ENCODE data around the gene ASNSD1. TPM values are rescaled to one million over a fixed set of nuclear protein-coding genes. Genes with fewer than 3 reads are reported as not detected.
A peak's percentile ranks its signal among the peaks of the same experiment; 100 is the strongest.
"Not testable (repeated sequence)": the region's sequence is repeated elsewhere in the genome, so short reads cannot be mapped to it uniquely, and the experiment has no call there.

ASNSD1 gene
- total RNA-seq, 1 experiment from 2014 or later: 49.5 TPM

- no peaks in the 10 kb centered on the region for H3K9me3 ChIP-seq
- no peak for DNase-seq
- no peaks in the 10 kb centered on the region for H3K27me3 ChIP-seq
- H3K4me3 ChIP-seq: no peak overlapping the region
- no peaks in the 10 kb centered on the region for H3K36me3 ChIP-seq
These were observed 22.8 kb upstream of the ASNSD1 start for GRCh38 chr2:189638301-189639006.

GRCh38 chr2:189639007-189639609 is 22.2 kb upstream of the ASNSD1 start:
- no peak for DNase-seq
- Histone ChIP-seq H3K36me3 (no peaks in the 10 kb centered on the region), H3K27me3 (no peaks in the 10 kb centered on the region), H3K4me3 (no peak overlapping the region), H3K9me3 (no peaks in the 10 kb centered on the region)

- no peaks in the 10 kb centered on the region for H3K27me3 ChIP-seq
- H3K9me3 ChIP-seq: no peaks in the 10 kb centered on the region
- DNase-seq: no peak
- no peaks in the 10 kb centered on the region for H3K36me3 ChIP-seq
- H3K4me3 ChIP-seq: no peak overlapping the region
These were observed 20.3 kb upstream of the ASNSD1 start for GRCh38 chr2:189641002-189641401.

DNA sequence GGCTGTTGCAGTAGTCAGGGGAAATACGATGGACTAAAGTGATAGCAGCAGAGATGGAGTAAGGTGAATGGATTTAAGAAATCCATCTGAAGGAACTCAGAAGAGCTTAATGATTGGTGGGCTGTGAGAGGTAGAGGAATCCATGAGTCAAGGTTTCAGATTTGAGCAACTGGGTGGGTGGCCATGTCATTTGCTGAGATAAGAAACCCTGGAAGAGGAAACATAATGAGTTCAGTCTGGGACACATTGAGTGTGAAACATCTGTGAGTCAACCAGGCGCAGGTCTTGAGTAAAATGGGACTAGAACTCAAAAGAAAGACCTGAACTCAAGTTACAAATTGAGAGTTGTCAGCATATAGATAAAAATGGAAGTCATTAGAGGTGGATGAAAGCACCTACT is 19.7 kb upstream of the ASNSD1 start:
- Histone ChIP-seq H3K4me3 (no peak overlapping the region), H3K27me3 (no peaks in the 10 kb centered on the region), H3K9me3 (no peaks in the 10 kb centered on the region), H3K36me3 (no peaks in the 10 kb centered on the region)
- no peak for DNase-seq

DNA sequence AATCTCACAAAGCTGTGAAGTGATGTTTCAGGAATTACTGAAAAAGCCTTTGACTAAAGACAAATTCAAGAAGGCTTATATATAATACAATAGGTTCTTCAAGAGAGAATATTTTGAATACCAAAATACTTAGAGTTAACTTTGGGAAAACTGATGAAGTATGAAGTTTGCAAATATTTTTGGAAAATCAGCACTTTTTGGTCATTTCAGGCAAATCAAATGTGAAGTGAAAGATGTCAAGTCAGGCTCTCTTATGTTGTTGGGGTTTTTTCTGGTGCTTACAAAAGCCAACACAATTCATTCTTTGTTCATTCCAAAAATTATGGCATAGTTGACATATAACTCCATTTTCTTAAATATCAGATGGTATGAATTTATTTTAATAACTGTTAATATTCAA is 14.7 kb upstream of the ASNSD1 start:
- no peak overlapping the region for H3K4me3 ChIP-seq
- no peaks in the 10 kb centered on the region for H3K27me3 ChIP-seq
- no peaks in the 10 kb centered on the region for H3K9me3 ChIP-seq
- H3K36me3 ChIP-seq: no peaks in the 10 kb centered on the region
- DNase-seq: no peak

DNA sequence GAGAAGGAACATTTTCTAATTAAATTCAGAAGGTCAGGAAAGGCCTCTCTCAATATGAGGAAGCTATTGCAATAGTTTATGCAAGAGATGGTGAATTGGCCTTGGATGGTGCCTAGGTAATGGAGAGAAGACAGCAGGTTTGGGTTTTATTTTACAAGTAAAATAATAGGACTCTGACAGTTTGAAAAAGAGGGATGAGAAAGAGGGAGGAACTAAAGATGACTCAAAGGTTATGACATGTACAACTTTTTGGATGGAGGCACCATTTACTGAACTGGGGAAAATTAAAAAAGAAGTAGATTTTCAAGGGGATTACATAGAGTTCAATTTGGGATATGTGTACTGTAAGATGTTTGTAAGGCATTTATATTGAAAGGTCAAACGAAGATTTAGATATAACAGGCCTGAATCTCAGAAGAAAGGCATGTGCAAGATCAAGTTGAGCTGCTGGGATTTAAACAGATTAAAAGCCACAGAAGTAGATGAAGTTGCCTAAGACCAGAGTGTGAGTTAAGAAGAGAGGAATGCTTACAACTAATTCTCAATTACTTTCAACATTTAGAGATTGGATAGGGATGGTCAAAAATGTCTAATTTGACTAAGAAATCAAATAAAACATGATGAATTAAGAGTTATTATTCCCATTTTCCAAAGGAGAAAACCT is 12.3 kb upstream of the ASNSD1 start:
- H3K27me3 ChIP-seq: no peaks in the 10 kb centered on the region
- H3K9me3 ChIP-seq: no peaks in the 10 kb centered on the region
- H3K36me3 ChIP-seq: no peaks in the 10 kb centered on the region
- DNase-seq: no peak
- no peak overlapping the region for H3K4me3 ChIP-seq

- Histone ChIP-seq H3K36me3 (no peaks in the 10 kb centered on the region), H3K27me3 (no peaks in the 10 kb centered on the region), H3K4me3 (no peak overlapping the region), H3K9me3 (no peaks in the 10 kb centered on the region)
- no peak for DNase-seq
These were observed 10.0 kb upstream of the ASNSD1 start for GRCh38 chr2:189651284-189651683.

- not testable (repeated sequence) for H3K36me3 ChIP-seq, DNase-seq, H3K4me3 ChIP-seq, H3K27me3 ChIP-seq, H3K9me3 ChIP-seq
These were observed 7.8 kb upstream of the ASNSD1 start for GRCh38 chr2:189653464-189653863.

DNA sequence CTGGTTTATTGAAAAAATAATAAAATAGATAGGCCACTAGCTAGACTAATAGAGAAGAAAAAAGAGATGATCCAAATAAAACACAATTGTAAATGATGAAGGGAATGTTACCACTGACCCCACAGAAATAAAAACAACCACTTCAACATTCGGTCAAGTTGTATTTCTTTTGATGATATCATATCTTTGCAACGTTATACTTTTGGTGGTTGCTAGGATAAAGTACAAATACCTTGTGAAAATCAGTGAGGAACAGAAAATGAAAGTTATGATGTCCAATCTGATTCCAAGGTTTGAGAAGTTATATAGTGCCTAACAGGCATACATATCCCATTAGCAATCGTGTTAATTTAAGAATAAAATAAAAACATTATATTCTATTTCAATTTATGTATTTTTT is 6.6 kb upstream of the ASNSD1 start:
- no peaks in the 10 kb centered on the region for H3K27me3 ChIP-seq
- H3K4me3 ChIP-seq: no peak overlapping the region
- no peaks in the 10 kb centered on the region for H3K36me3 ChIP-seq
- DNase-seq: no peak
- H3K9me3 ChIP-seq: no peaks in the 10 kb centered on the region

DNA sequence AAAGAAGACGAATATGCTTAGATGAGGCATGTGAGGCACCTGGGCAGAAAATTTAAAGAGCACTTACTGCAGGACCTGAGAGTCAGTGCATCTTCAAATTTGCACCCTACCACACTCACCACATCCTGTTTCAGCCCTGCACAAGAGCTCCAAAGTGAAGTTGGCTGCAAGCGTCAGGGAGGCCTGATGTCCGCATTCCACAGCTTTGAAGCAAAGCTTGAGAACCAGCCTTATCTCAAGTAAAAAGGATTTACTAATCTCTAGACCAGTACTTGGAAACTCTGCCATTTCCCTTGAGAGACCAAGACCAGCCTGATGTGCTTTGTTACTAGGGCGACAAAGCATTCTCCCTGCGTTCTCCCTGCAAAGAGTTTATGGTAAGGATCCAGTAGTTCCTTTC is 3.4 kb upstream of the ASNSD1 start:
- DNase-seq: no peak
- H3K36me3 ChIP-seq: no peaks in the 10 kb centered on the region
- no peaks in the 10 kb centered on the region for H3K9me3 ChIP-seq
- H3K4me3 ChIP-seq: no peak overlapping the region
- no peaks in the 10 kb centered on the region for H3K27me3 ChIP-seq

DNA sequence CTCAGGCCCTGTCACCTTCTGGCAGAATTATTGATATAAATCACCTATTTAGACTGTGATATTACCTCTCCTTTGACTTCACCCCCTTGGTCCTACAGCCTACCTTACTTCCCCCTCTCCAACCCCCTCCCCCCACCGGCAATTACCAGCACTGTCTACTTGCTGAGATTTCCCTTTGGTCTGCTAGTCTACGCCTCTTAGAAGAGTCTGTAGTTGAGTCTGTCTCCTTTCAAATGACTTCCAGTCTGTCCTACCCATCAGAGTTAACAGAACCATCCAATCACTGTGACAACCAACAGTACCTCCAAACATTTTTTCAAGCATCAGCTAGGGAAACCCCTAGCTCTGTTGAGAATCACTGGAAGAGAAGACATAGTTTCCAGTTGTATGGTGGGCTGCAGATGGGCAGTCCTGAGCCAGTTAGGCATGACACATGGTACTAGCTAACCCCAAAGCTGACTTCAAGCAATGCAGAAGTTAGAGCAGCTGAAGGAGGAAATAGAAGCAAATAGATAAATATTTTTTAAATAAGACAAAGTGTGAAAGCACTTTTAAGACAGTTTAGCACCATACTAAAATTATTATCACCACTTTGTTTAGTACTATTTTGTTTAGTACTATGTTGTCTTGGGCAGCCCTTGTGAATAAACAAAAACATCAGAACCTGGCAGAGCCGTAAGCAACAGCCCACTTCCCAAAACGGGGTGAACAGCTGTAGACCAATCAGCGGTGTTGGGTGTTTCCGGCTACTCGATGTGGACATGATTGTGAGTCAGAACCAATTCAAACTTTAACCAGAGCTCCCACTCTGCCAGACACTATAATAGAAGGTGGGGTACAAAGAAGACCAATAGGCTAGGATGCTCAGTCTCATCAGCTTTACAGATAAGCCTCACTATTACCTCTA is 2.7 kb upstream of the ASNSD1 start:
- Histone ChIP-seq H3K9me3 (no peaks in the 10 kb centered on the region), H3K27me3 (no peaks in the 10 kb centered on the region), H3K36me3 (peaks cover 2% of the 10 kb centered on the region; the same call in 1 of the 2 replicates), H3K4me3 (no peak overlapping the region)
- DNase-seq: no peak

DNA sequence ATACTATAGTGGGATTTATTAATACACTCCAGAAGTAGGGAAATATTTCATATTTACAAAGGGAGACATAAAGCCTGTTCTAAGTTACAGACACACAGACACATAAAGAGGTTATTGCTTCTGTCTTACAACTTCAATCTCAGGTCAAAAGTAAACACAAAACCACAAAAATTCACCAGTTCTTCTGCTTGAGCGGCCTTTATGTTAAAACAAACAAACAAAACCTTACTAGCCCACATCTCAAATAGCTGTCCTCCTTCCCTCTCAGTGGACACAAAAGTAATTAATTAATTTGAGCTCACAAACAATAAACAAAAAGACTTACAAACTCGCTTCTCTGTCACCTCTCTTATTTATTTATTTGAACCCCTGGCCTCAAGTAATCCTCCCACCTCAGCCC is 1.5 kb upstream of the ASNSD1 start:
- no peaks in the 10 kb centered on the region for H3K9me3 ChIP-seq
- DNase-seq: no peak

DNA sequence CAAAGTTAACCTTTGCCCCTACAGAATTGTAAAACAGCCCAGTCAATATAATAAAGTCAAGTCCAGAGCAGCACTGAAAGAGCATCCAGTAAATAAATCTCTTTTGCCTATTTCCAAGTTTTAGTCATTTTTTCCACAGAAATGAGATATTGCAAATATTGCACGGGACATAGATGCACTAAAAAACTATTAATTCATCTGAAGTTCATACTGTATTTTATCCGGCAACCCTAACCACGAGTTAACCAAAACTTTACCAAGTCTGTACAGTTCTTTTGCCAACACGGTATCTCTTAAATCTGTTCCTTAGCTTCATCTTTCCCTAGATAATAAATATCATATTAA is 484 bp upstream of the ASNSD1 start:
- peak overlapping the region; percentile 17 for H3K4me3 ChIP-seq
- no peak for DNase-seq
- H3K9me3 ChIP-seq: no peaks in the 10 kb centered on the region
- H3K27me3 ChIP-seq: no peaks in the 10 kb centered on the region
- peaks cover 6% of the 10 kb centered on the region for H3K36me3 ChIP-seq

More for the DNA sequence above, 1.5 kb upstream of the ASNSD1 start:
- Histone ChIP-seq H3K4me3 (no peak overlapping the region), H3K27me3 (no peaks in the 10 kb centered on the region), H3K36me3 (peaks cover 4% of the 10 kb centered on the region)

DNA sequence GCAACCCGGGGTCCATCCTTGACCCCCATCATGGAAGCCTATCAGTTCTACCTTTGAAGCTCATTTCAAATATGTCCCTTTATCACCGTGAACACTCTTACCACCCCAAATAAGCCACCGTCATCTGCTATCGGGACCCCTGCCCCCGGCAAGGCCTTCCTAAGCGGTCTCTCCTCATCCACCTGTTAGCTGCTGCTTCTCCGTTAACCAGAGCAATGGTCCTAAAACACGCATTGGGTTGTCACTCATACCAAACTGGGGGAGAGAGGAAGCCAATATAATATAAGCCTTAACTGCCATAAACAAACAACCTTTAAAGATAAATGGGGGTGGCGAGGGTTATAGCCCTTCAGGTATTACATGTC is 680 bp downstream of the ASNSD1 start:
- H3K9me3 ChIP-seq: no peaks in the 10 kb centered on the region
- H3K4me3 ChIP-seq: peak overlapping the region; percentile 86
- peaks cover 18% of the 10 kb centered on the region for H3K36me3 ChIP-seq
- DNase-seq: no peak
- H3K27me3 ChIP-seq: no peaks in the 10 kb centered on the region

GRCh38 chr2:189662669-189663226 is 1.5 kb downstream of the ASNSD1 start:
- peak overlapping the region; percentile 86 for H3K4me3 ChIP-seq
- no peaks in the 10 kb centered on the region for H3K27me3 ChIP-seq

DNA sequence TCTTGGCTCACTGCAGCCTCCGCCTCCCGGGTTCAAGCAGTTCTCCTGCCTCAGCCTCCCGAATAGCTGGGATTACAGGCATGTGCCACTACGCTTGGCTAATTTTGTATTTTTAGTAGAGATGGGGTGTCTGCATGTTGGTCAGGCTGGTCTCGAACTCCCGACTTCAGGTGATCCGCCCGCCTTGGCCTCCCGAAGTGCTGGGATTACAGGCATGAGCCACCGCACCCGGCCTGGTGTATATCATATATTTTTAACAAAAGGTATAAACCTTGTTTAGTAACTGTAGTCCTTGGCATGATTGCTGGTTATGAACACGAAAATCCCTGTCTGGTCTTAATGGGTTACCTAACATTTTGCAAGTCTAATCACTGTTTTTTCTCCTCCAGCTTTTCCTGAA is 2.1 kb downstream of the ASNSD1 start:
- H3K4me3 ChIP-seq, DNase-seq, H3K9me3 ChIP-seq, H3K27me3 ChIP-seq: not testable (repeated sequence)
- H3K36me3 ChIP-seq: peaks cover 31% of the 10 kb centered on the region

More at GRCh38 chr2:189662669-189663226, 1.5 kb downstream of the ASNSD1 start:
- no peak for DNase-seq
- Histone ChIP-seq H3K9me3 (no peaks in the 10 kb centered on the region), H3K36me3 (peaks cover 26% of the 10 kb centered on the region)

DNA sequence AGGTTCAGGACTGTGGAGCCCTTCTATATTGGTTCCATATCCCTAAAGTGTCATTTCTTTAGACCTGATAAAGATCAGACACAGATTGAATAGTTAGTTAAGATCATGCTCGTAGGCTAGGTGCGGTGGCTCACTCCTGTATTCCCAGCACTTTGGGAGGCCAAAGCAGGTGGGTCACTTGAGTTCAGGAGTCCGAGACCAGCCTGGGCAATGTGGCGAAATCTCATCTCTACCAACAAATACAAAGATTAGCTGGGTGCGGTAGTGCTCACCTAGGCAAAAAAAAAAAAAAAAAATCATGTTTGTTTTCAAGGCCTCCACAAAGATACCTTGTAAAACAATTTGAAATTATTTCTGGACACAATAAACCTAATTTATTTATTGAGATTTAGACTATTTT is 8.7 kb downstream of the ASNSD1 start:
- no peaks in the 10 kb centered on the region for H3K27me3 ChIP-seq
- DNase-seq: no peak
- H3K9me3 ChIP-seq: no peaks in the 10 kb centered on the region
- peaks cover 35% of the 10 kb centered on the region for H3K36me3 ChIP-seq
- H3K4me3 ChIP-seq: no peak overlapping the region
